ENCODE results near the gene CAMK2G.
"Not testable (repeated sequence)": the region's sequence is repeated elsewhere in the genome, so short reads cannot be mapped to it uniquely, and the experiment has no call there.

CAMK2G gene

GRCh38 chr10:73793456-73793855 lies 80.9 kb downstream of the CAMK2G start:
- DNase-seq (ENCODE audit: low read depth in 2 of 2), result no peak

- DNase-seq (ENCODE audit: low read depth in 2 of 2), result no peak
Measured at GRCh38 chr10:73791871-73792400, 82.4 kb downstream of the CAMK2G start.

DNA sequence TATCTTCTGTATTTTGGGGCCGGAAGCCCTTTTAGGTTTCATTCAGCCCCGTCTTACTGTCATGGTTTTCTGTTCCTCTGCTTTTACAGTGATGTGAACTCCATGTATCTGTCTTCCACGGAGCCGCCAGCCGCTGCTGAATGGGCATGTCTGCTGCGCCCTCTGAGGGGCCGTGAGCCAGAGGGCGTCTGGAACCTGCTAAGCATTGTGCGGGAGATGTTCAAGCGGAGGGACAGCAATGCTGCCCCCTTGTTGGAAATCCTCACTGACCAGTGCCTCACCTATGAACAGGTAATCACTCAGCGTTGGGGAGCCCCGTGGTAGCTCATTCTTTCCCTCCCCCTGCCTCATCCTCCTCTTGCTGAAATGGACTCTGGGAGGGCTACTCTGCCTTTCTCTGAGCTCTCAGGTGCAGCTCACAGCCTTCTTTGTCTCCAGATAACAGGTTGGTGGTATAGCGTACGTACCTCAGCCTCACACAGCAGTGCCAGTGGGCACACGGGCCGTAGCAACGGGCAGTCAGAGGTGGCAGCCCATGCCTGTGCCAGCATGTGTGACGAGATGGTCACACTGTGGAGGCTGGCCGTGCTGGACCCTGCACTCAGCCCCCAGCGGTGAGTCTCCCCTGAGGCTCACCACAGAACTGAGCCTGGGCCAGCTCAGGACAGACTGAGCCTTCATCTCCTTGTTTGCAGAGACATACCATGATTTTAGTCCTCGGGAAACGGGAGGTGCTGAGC lies 83.3 kb downstream of the CAMK2G start:
- DNase-seq (ENCODE audit: low read depth in 2 of 2), result no peak

GRCh38 chr10:73789659-73790055 lies 84.7 kb downstream of the CAMK2G start:
- DNase-seq (ENCODE audit: low read depth in 2 of 2), result no peak

DNA sequence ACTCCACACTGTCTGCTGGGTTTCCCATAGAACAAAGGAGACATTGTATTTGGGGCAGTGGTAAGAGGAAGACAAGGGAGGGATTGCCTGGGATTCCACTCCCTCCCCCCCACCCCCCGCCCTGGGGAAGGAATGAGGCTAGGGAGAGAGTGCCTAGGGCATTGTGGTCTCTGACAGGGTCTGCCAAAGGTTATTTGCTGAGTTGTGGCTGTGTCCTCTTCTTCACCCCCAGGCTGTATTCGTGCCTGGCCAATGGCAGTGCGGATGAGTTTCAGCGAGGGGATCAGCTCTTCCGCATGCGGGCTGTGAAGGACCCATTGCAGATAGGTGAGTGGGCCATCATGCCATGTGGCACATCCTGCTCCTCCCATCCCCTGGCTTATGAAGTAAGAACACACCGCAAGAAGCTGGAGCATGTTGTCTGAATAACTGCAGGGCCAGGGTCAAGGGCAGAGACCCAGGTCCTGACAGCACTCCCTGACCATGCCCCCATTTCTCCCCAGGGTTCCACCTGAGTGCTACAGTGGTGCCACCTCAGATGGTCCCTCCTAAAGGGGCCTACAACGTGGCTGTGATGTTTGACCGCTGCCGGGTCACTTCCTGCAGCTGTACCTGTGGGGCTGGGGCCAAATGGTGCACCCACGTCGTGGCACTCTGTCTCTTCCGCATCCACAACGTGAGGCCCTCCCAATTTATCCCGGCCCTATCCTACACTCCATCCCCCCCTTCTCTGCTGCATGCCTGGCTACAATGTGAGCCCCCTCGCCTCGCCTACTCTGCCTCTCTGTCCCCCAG lies 85.3 kb downstream of the CAMK2G start:
- no peak for DNase-seq (ENCODE audit: low read depth in 2 of 2)

DNA sequence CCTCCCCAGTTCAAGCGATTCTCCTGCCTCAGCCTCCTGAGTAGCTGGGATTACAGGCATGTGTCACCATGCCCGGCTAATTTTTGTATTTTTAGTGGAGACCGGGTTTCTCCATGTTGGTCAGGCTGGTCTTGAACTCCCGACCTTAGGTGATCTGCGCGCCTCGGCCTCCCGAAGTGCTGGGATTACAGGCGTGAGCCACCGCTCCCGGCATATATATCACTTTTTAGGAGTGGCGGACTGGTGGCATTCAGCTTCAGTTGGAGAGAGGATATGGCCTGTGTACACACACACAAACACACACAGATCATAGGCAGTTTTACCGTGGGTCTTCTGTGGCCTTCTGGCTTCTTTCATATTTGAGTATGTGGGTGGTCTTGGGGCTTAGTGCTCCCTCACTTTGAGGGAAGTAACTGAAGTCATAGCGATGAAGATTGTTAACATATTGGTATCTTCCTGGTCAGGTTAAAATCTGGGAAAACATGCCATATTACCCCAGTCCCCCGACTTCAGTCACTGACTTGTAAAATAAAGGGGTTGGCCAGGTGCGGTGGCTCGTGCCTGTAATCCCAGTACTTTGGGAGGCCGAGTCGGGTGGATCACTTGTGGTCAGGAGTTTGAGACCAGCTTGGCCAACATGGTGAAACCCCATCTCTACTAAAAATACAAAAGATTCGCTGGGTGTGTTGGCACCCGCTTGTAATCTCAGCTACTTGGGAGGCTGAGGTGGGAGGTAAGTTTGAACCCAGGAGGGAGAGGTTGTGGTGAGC lies 87.1 kb downstream of the CAMK2G start:
- not testable (repeated sequence) for DNase-seq (ENCODE audit: low read depth in 2 of 2)

GRCh38 chr10:73786512-73786885 lies 87.9 kb downstream of the CAMK2G start:
- no peak for DNase-seq (ENCODE audit: low read depth in 2 of 2)

DNA sequence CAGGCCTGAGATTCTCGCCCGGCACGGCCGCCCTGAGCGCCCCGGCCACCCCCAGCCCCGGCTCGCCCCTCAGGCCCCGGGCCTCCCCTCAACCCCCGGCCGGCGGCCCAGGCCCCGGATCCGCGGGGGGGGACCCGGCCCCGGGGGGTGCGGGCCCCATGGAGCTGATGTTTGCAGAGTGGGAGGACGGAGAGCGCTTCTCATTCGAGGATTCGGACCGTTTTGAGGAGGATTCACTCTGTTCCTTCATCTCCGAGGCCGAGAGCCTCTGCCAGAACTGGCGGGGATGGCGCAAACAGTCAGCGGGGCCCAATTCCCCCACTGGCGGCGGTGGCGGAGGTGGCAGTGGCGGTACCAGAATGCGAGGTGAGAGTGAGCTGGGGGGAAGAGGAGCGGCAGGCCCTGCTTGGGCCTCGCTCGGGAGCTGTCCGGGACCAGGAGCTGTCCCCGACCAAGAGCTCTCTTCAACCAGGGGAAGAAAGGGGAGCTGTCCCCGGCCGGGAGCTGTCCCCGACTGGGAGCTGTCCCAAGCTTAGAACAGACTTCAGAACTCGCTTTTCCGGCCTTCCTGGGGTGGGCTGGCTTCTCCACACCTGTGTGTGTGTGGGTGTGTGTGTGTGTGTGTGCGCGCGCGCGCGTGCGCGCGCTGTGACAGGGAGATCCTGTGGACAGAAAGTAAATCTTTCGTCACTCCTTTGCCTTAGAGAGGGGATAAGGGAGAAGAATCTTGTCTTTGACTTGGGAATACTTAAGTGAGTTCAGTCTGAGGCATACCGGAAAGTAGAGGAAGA lies 88.4 kb downstream of the CAMK2G start:
- DNase-seq (ENCODE audit: low read depth in 2 of 2), result peak in 1 of 2 donors; percentile 19

DNA sequence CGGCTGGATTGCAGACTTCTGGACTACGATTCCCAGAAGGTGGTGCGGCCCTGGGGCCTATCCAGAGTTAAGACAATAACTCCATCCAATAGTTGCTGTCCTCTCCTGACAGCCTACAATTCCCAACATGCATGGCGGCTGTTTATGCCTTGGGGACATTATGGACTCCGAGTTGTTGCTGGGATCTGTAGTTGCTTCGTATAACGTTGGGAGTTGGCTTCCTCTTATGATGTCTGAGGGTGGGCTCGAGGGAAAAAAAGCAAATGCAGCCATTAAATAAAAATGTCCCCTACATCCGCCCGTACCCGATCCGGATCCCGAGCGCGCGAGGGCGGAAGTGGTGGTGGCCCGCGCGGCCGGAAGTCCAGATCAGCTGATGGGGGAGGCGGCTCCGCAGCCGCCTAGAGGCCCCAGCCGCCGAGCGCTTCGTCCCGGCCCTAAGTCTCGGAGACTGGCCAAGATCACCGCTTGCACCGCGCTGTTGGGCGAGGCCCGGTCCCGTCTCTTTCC lies 89.1 kb downstream of the CAMK2G start, which contains the start of gene ZSWIM8:
TSS of gene ZSWIM8 (plus strand) at position 396 of the 510 bp plus-strand sequence. CDS start 273 bp downstream, outside the sequence.
- DNase-seq (ENCODE audit: low read depth in 2 of 2), result peak; percentile 66 to 72

- no peak for DNase-seq (ENCODE audit: low read depth in 2 of 2)
Measured at GRCh38 chr10:73782749-73783085, 91.6 kb downstream of the CAMK2G start.

GRCh38 chr10:73781879-73782748 lies 92.2 kb downstream of the CAMK2G start, which contains the start of gene CHCHD1:
TSS of gene CHCHD1 (plus strand) at chr10:73782048. CDS start at chr10:73782076, 28 bp downstream.
- DNase-seq (ENCODE audit: low read depth in 2 of 2), result peak; percentile 77 to 80

GRCh38 chr10:73781548-73781878 lies 92.8 kb downstream of the CAMK2G start:
- DNase-seq (ENCODE audit: low read depth in 2 of 2), result no peak

DNA sequence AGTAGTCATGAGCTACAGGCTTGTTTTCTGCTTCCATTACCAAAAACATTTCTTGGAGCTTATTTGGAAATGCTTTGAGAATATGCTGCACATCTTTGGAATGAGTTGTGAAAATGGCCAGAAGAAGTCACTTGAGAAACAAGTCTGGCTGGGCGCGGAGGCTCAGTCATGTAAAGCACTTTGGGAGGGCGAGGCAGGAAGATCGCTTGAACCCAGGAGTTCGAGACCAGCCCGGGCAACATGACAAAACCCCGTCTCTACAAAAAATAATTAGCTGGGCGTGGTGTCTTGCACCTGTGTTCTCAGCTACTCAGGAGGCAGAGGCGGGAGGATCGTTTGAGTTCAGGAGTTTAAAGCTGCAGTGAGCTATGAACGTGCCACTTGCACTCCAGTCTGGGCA lies 93.4 kb downstream of the CAMK2G start:
- DNase-seq (ENCODE audit: low read depth in 2 of 2), result no peak

DNA sequence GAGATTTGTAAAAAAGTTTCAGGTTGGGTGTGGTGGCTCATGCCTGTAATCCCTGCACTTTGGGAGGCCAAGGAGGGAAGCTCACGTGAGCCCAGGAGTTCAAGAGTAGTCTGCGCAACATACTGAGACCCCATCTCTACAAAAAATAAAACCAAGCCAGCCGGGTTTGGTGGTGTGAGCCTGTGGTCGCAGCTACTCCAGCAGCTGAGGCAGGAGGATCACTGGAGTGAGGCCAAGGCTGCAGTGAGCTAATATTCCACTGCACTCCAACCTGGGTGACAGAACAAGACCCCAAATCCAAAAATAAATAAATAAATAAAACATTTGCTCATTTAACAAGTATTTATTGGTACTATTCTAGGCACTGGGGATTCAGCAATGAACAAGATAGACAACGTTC lies 94.1 kb downstream of the CAMK2G start:
- DNase-seq (ENCODE audit: low read depth in 2 of 2), result no peak

DNA sequence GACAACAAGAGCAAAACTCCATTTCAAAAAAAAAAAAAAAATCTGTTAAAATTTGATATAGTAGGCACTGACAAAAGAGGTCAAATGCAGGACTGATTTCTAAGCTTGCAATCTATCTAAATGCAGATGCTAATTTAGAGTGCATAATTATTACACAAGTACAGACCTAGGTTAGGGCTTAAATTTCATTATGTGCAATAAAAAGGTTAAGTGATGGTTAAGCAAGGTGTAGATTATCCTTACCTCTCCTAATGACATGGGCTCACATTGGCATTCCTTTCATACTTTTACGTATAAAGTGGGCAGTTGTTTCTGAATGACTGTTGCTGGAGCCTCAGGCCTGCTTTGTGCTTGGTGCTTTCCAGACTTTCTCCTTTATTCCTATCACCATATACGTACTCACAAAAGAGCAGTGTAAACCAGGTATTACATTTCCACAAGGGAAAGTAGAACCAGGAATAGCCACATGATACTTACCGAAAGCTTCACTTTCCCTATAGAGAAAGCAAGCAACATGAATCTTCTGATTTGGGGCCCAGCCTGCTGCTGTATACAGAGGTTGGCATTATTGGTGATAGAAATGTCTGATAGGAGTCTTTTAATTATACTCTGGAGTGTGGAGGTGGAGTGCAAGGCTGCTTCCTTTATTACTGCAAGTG lies 94.7 kb downstream of the CAMK2G start:
- no peak for DNase-seq (ENCODE audit: low read depth in 2 of 2)

DNA sequence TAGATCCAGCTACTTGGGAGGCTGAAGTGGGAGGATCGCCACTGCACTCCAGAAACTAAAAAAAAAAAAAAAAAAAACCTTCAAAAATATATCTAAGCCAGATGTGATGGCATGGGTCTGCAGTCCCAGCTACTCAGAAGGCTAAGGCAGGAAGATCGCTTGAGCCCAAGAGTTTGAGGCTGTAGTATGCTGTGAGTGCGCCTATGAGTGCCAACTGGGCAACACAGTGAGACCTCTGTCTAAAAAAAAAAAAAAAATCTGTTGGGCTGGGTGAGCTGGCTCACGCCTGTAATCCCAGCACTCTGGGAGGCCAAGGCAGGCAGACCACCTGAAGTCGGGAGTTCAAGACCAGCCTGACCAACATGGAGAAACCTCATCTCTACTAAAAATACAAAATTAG lies 95.3 kb downstream of the CAMK2G start:
- DNase-seq (ENCODE audit: low read depth in 2 of 2), result no peak

DNA sequence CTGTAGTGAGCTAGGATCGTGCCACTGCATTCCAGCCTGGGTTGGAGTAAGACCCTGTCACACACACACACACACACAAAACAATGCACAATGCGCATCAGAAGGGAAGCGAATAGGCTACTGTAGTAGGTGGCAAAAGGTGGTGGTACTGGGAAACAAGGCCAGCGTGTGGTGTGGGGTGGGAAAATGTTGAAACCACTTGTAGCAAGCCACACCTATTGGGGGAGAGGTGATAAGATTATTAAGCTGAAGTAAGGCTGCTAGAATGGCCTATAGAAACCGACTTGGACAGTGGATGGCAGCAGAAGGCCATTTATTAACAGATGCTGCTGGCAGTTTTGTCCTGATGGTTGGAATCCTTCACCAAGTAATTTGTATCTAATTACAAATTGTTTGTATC lies 99.7 kb downstream of the CAMK2G start:
- DNase-seq (ENCODE audit: low read depth in 2 of 2), result no peak

GRCh38 chr10:73773152-73773879 lies 101.0 kb downstream of the CAMK2G start:
- DNase-seq (ENCODE audit: low read depth in 2 of 2), result no peak
